ENCODE measurements around the gene BACE1. TPM values are rescaled to one million over a fixed set of nuclear protein-coding genes. Genes with fewer than 3 reads are reported as not detected.
"Not testable (repeated sequence)": the region's sequence is repeated elsewhere in the genome, so short reads cannot be mapped to it uniquely, and the experiment has no call there.

The BACE1 gene
- polyA plus RNA-seq, 1 experiment, result 99.6 TPM

DNA sequence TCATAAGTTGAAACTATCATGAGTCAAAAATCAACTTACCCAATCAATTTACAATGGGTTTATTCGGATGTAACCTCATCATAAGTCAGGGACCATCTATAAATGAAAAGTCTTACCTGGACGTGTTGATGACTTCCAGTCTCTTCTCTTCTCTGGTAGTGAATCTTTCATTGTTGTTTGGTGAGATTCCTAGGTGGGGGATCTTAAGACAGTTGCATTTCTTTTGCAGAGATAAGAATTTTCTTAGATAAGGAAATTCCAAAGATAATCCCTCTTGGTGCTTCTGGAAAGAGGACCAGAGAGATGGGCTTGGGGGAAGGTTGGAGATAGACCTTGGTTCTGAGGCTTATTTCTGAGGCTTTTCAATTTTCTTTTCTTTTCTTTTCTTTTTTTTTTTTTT lies 46.2 kb downstream of the BACE1 start:
- Histone ChIP-seq H3K36me3 (ENCODE audit: control insufficient read depth, insufficient read depth, low read length) (no peaks in the 10 kb centered on the region; the same call in 1 of the 2 replicates), H3K4me3 (ENCODE audit: low read depth, low read length) (no peak overlapping the region), H3K27me3 (ENCODE audit: control insufficient read depth, insufficient read depth, low read length) (no peaks in the 10 kb centered on the region)
- ChIA-PET POLR2A (no interaction called here), CTCF (no interaction called here)
- TF ChIP-seq, protein P1, sequence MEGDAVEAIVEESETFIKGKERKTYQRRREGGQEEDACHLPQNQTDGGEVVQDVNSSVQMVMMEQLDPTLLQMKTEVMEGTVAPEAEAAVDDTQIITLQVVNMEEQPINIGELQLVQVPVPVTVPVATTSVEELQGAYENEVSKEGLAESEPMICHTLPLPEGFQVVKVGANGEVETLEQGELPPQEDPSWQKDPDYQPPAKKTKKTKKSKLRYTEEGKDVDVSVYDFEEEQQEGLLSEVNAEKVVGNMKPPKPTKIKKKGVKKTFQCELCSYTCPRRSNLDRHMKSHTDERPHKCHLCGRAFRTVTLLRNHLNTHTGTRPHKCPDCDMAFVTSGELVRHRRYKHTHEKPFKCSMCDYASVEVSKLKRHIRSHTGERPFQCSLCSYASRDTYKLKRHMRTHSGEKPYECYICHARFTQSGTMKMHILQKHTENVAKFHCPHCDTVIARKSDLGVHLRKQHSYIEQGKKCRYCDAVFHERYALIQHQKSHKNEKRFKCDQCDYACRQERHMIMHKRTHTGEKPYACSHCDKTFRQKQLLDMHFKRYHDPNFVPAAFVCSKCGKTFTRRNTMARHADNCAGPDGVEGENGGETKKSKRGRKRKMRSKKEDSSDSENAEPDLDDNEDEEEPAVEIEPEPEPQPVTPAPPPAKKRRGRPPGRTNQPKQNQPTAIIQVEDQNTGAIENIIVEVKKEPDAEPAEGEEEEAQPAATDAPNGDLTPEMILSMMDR (IDR thresholded peaks at IDR 0.05; ENCODE audit: insufficient read depth, low read depth, low read length), result no peak
- no peak for DNase-seq (ENCODE audit: low read depth)

- ChIA-PET POLR2A (no interaction called here), CTCF (interaction anchor here (1.0 kb wide), 1 partner anchor 38 kb away, joined by 3 read pairs; no protein-coding TSS in a partner anchor)
- TF ChIP-seq, protein P1 (IDR thresholded peaks at IDR 0.05; ENCODE audit: insufficient read depth, low read depth, low read length), result no peak
- no peaks in the 10 kb centered on the region for H3K27me3 ChIP-seq (ENCODE audit: control insufficient read depth, insufficient read depth, low read length)
- H3K4me3 ChIP-seq (ENCODE audit: low read depth, low read length), result no peak overlapping the region
- no peak for DNase-seq (ENCODE audit: low read depth)
- no peaks in the 10 kb centered on the region; the same call in 1 of the 2 replicates for H3K36me3 ChIP-seq (ENCODE audit: control insufficient read depth, insufficient read depth, low read length)
These were observed 50.3 kb downstream of the BACE1 start for GRCh38 chr11:117265745-117266144.

- H3K4me3 ChIP-seq (ENCODE audit: low read depth, low read length); CTCF ChIA-PET; DNase-seq (ENCODE audit: low read depth); H3K36me3 ChIP-seq (ENCODE audit: control insufficient read depth, insufficient read depth, low read length); H3K27me3 ChIP-seq (ENCODE audit: control insufficient read depth, insufficient read depth, low read length); POLR2A ChIA-PET: not testable (repeated sequence)
These were observed 51.3 kb downstream of the BACE1 start for GRCh38 chr11:117264624-117265323.

DNA sequence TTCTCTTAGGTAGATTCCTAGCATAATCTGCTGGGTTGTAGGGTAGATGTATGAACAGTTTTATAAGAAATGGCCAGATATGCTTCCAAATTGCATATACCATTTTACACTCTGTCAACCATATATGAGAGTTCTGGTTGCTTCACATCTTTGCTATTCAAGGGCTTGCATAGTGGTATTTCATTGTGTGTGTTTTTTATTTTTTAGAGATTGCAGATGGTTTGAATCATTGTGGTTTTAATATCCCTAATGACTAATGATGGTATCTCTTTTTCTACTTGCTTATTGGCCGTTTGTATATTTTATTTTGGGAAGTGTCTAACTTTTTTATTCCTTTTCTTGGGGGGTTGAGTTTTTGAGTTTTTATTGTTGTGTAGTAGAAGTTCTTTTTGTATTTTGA lies 56.6 kb downstream of the BACE1 start:
- ChIA-PET POLR2A (no interaction called here), CTCF (no interaction called here)
- Histone ChIP-seq H3K4me3 (ENCODE audit: low read depth, low read length) (no peak overlapping the region), H3K36me3 (ENCODE audit: control insufficient read depth, insufficient read depth, low read length) (peaks cover 1% of the 10 kb centered on the region; the same call in 1 of the 2 replicates), H3K27me3 (ENCODE audit: control insufficient read depth, insufficient read depth, low read length) (no peaks in the 10 kb centered on the region)
- peak; percentile 71 for DNase-seq (ENCODE audit: low read depth)
- TF ChIP-seq, protein P1 (IDR thresholded peaks at IDR 0.05; ENCODE audit: insufficient read depth, low read depth, low read length), result no peak

- H3K36me3 ChIP-seq (ENCODE audit: control insufficient read depth, insufficient read depth, low read length), result peaks cover 1% of the 10 kb centered on the region; the same call in 1 of the 2 replicates
- H3K27me3 ChIP-seq (ENCODE audit: control insufficient read depth, insufficient read depth, low read length), result no peaks in the 10 kb centered on the region
- ChIA-PET POLR2A (no interaction called here), CTCF (no interaction called here)
- TF ChIP-seq, protein P1 (IDR thresholded peaks at IDR 0.05; ENCODE audit: insufficient read depth, low read depth, low read length), result no peak
- no peak for DNase-seq (ENCODE audit: low read depth)
- no peak overlapping the region for H3K4me3 ChIP-seq (ENCODE audit: low read depth, low read length)
These were observed 57.5 kb downstream of the BACE1 start for GRCh38 chr11:117258576-117258975.

GRCh38 chr11:117256573-117256972 lies 59.5 kb downstream of the BACE1 start:
- DNase-seq (ENCODE audit: low read depth), result no peak
- Histone ChIP-seq H3K27me3 (ENCODE audit: control insufficient read depth, insufficient read depth, low read length) (no peaks in the 10 kb centered on the region), H3K36me3 (ENCODE audit: control insufficient read depth, insufficient read depth, low read length) (peaks cover 1% of the 10 kb centered on the region; the same call in 1 of the 2 replicates), H3K4me3 (ENCODE audit: low read depth, low read length) (no peak overlapping the region)
- CTCF ChIA-PET, result interaction anchor here (1.0 kb wide), 1 partner anchor 30 kb away, joined by 3 read pairs; no protein-coding TSS in a partner anchor
- TF ChIP-seq, protein P1 (IDR thresholded peaks at IDR 0.05; ENCODE audit: insufficient read depth, low read depth, low read length), result no peak
- POLR2A ChIA-PET, result no interaction called here
